ENCODE data around the gene CCT5. TPM values are rescaled to one million over a fixed set of nuclear protein-coding genes. Genes with fewer than 3 reads are reported as not detected.
"Not testable (repeated sequence)": the region's sequence is repeated elsewhere in the genome, so short reads cannot be mapped to it uniquely, and the experiment has no call there.

Gene CCT5
- total RNA-seq, 1 donor from 2014 or later: 93.2 TPM

DNA sequence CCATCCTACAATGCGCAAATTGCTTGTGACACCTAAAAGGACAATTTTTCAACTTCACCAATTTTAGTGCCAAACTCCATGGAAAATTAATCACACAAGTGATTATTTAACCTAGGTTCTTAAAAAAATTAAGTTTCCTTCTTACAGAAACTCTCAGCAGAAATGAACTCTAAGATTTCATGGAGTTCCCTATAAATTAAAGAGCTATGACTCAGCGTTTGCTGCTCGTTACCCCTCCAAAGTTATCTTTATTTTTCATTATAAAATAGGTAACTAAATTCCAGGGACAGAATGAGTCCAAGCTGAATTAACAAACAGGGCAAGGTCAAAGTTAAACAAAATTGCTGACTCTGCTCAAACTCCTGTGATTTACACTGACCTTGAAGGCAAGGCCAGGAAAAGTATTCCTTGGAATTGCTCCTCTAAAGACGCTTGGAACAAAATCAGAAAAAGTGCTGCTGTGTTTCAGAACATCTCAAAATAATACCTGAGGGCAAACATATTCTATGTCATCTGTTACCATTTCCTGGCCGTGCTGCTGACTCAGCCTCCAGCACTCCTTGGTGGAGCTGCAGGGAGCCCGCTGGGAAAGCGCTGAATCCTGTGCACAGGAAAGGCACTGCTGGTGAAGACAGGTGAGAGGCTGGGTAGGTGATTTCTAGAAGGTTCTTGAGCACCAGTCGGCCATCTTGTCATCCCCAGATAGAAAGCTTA, 60.1 kb downstream of the CCT5 start:
- peaks cover 24% of the 10 kb centered on the region for H3K4me1 ChIP-seq
- no peaks in the 10 kb centered on the region for H3K36me3 ChIP-seq
- no peak for DNase-seq
- no peaks in the 10 kb centered on the region for H3K9me3 ChIP-seq (replicated peaks)
- intact Hi-C loops (cut with micrococcal nuclease): no loop called here
- H3K27me3 ChIP-seq (ENCODE audit: low read depth): no peaks in the 10 kb centered on the region
- TF ChIP-seq, protein P1, sequence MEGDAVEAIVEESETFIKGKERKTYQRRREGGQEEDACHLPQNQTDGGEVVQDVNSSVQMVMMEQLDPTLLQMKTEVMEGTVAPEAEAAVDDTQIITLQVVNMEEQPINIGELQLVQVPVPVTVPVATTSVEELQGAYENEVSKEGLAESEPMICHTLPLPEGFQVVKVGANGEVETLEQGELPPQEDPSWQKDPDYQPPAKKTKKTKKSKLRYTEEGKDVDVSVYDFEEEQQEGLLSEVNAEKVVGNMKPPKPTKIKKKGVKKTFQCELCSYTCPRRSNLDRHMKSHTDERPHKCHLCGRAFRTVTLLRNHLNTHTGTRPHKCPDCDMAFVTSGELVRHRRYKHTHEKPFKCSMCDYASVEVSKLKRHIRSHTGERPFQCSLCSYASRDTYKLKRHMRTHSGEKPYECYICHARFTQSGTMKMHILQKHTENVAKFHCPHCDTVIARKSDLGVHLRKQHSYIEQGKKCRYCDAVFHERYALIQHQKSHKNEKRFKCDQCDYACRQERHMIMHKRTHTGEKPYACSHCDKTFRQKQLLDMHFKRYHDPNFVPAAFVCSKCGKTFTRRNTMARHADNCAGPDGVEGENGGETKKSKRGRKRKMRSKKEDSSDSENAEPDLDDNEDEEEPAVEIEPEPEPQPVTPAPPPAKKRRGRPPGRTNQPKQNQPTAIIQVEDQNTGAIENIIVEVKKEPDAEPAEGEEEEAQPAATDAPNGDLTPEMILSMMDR (IDR thresholded peaks at IDR 0.05; ENCODE audit: borderline replicate concordance): no peak
- no peak overlapping the region for H3K27ac ChIP-seq (replicated peaks)
- H3K4me3 ChIP-seq: no peak overlapping the region

- H3K9me3 ChIP-seq (replicated peaks); intact Hi-C loops (cut with micrococcal nuclease); DNase-seq; H3K27ac ChIP-seq (replicated peaks); H3K27me3 ChIP-seq (ENCODE audit: low read depth); H3K36me3 ChIP-seq; H3K4me3 ChIP-seq: not testable (repeated sequence)
- H3K4me1 ChIP-seq: peaks cover 18% of the 10 kb centered on the region
These were observed 60.9 kb downstream of the CCT5 start for GRCh38 chr5:10310835-10311570.

- Histone ChIP-seq H3K36me3 (no peaks in the 10 kb centered on the region), H3K4me3 (no peak overlapping the region), H3K4me1 (peaks cover 10% of the 10 kb centered on the region), H3K27me3 (ENCODE audit: low read depth) (no peaks in the 10 kb centered on the region), H3K27ac (replicated peaks) (no peak overlapping the region), H3K9me3 (replicated peaks) (no peaks in the 10 kb centered on the region)
- intact Hi-C loops (cut with micrococcal nuclease): no loop called here
- TF ChIP-seq, protein P1 (IDR thresholded peaks at IDR 0.05; ENCODE audit: borderline replicate concordance): no peak
- DNase-seq: no peak
These were observed 61.7 kb downstream of the CCT5 start for GRCh38 chr5:10311595-10312425.

- Histone ChIP-seq H3K27me3 (ENCODE audit: low read depth) (no peaks in the 10 kb centered on the region), H3K4me1 (no peaks in the 10 kb centered on the region), H3K27ac (replicated peaks) (no peak overlapping the region), H3K36me3 (no peaks in the 10 kb centered on the region), H3K9me3 (replicated peaks) (no peaks in the 10 kb centered on the region), H3K4me3 (no peak overlapping the region)
- no peak for DNase-seq
- TF ChIP-seq, protein P1 (IDR thresholded peaks at IDR 0.05; ENCODE audit: borderline replicate concordance): no peak
- intact Hi-C loops (cut with micrococcal nuclease): no loop called here
These were observed 65.1 kb downstream of the CCT5 start for GRCh38 chr5:10315201-10315600.

Other genes starting within 250 kb of the CCT5 start
- 18.0 TPM for gene ATPSCKMT, start 392 bp upstream of the CCT5 start, total RNA-seq
- gene CMBL, start 57.6 kb downstream of the CCT5 start, total RNA-seq: 50.4 TPM
- gene MARCHF6, start 103.4 kb downstream of the CCT5 start, total RNA-seq: 162 TPM
- 0.38 TPM for gene ROPN1L, start 191.6 kb downstream of the CCT5 start, total RNA-seq

All from left ventricle myocardium inferior (tissue), 1 donor.